ENCODE results near the gene DISP3. TPM values are rescaled to one million over a fixed set of nuclear protein-coding genes. Genes with fewer than 3 reads are reported as not detected.
A peak's percentile ranks its signal among the peaks of the same experiment; 100 is the strongest.

DISP3 gene
- total RNA-seq, 1 experiment from 2014 or later: 1.1 TPM

DNA sequence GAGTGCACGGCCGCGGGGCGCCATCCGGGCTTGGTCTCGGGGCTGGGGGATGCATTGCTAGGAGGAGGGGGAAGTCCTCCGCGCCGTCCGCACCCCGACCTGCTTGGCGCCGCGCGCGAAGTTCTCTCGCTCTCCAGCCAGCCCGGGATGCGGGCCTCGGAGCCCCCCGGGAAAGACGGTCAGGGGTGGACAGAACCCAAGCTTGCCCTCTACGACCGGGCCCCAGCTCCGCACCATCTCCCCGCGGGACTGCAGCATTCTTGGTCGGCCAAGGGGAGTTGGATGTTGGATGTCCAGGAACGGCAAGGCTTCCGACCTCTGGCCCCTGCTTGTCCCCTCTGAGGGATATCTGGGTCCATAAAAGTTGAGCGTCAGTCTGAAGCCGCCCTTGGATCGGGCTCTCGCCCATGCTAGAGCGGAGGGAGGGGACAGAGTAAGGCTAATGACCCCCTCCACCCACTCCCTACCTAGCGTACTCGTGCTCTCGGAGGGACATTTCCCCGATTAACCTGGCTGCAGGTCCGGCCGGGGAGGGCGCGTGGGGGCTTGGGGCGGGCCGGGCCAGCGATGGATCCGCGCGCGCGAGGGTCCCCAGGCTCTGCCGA, 522 bp downstream of the DISP3 start:
- Histone ChIP-seq H3K9me3 (ENCODE audit: control insufficient read depth, insufficient read depth, low read depth, low read length) (no peaks in the 10 kb centered on the region), H3K4me1 (ENCODE audit: control insufficient read depth, insufficient read depth, low read length) (no peaks in the 10 kb centered on the region), H3K27ac (ENCODE audit: low read length) (no peak overlapping the region; the same call in 1 of the 2 replicates), H3K4me3 (ENCODE audit: low read depth in 2 of 2, low read length in 2 of 2) (peak overlapping the region; percentile 61 to 67), H3K36me3 (ENCODE audit: control insufficient read depth, insufficient read depth, low read length) (no peaks in the 10 kb centered on the region), H3K27me3 (ENCODE audit: control insufficient read depth, insufficient read depth, low read length) (peaks cover 10% of the 10 kb centered on the region)
- ChIA-PET POLR2A (no interaction called here), CTCF (interaction anchor here (1.3 kb wide), 1 partner anchor 15 kb away, joined by 4 read pairs; no protein-coding TSS in a partner anchor)
- TF ChIP-seq, protein P1, sequence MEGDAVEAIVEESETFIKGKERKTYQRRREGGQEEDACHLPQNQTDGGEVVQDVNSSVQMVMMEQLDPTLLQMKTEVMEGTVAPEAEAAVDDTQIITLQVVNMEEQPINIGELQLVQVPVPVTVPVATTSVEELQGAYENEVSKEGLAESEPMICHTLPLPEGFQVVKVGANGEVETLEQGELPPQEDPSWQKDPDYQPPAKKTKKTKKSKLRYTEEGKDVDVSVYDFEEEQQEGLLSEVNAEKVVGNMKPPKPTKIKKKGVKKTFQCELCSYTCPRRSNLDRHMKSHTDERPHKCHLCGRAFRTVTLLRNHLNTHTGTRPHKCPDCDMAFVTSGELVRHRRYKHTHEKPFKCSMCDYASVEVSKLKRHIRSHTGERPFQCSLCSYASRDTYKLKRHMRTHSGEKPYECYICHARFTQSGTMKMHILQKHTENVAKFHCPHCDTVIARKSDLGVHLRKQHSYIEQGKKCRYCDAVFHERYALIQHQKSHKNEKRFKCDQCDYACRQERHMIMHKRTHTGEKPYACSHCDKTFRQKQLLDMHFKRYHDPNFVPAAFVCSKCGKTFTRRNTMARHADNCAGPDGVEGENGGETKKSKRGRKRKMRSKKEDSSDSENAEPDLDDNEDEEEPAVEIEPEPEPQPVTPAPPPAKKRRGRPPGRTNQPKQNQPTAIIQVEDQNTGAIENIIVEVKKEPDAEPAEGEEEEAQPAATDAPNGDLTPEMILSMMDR (IDR thresholded peaks at IDR 0.05): no peak
- no peak for TF ChIP-seq TCF7L2 (IDR thresholded peaks at IDR 0.05; ENCODE audit: low read depth, low read length)
- TF ChIP-seq, protein P2, sequence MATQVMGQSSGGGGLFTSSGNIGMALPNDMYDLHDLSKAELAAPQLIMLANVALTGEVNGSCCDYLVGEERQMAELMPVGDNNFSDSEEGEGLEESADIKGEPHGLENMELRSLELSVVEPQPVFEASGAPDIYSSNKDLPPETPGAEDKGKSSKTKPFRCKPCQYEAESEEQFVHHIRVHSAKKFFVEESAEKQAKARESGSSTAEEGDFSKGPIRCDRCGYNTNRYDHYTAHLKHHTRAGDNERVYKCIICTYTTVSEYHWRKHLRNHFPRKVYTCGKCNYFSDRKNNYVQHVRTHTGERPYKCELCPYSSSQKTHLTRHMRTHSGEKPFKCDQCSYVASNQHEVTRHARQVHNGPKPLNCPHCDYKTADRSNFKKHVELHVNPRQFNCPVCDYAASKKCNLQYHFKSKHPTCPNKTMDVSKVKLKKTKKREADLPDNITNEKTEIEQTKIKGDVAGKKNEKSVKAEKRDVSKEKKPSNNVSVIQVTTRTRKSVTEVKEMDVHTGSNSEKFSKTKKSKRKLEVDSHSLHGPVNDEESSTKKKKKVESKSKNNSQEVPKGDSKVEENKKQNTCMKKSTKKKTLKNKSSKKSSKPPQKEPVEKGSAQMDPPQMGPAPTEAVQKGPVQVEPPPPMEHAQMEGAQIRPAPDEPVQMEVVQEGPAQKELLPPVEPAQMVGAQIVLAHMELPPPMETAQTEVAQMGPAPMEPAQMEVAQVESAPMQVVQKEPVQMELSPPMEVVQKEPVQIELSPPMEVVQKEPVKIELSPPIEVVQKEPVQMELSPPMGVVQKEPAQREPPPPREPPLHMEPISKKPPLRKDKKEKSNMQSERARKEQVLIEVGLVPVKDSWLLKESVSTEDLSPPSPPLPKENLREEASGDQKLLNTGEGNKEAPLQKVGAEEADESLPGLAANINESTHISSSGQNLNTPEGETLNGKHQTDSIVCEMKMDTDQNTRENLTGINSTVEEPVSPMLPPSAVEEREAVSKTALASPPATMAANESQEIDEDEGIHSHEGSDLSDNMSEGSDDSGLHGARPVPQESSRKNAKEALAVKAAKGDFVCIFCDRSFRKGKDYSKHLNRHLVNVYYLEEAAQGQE (IDR thresholded peaks at IDR 0.05; ENCODE audit: insufficient read depth in 1 of 2, low read depth in 2 of 2, low read length in 1 of 2): no peak; a peak in 1 of 4 replicates
- TF ChIP-seq SIN3A (IDR thresholded peaks at IDR 0.05; ENCODE audit: borderline replicate concordance, insufficient read depth, low read depth, low read length): no peak
- TF ChIP-seq POLR2AphosphoS5 (IDR thresholded peaks at IDR 0.05; ENCODE audit: low read depth, low read length): no peak
- BruUV-seq (replicated peaks): no TSS peak
- intact Hi-C loops (cut with micrococcal nuclease; ENCODE audit: unreplicated experiment): loop anchor here (10.0 kb wide), 1 partner anchor 145 kb away; no protein-coding TSS in a partner anchor
- in situ Hi-C loops (cut with HindIII; ENCODE audit: low pct_unique_long_range_greater_than_20kb, low sequenced_read_pairs): no loop called here
- ATAC-seq: no peak; the same call in 1 of the 2 replicates
- no peak for DNase-seq (ENCODE audit: low read depth, low spot score)

DNA sequence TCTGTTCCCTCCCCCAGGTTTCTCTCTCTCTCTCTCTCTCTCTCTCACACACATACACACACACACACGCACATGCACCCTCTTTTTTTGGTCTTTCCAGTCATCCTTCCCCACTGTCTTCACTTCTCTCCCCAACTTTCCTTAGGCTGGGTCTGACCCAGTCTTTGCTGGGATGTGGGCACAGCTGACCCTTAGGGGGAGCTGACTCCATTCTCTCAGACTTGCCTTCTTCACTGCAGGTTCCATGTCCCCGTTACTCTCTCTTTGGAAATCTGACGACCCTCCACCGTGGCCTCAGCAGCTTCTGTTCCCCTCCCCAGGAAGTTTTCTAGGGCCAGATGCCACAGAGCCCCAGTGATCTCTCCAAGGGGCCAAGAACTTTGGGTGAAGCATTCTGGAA, 2.1 kb downstream of the DISP3 start:
- ATAC-seq: no peak
- intact Hi-C loops (cut with micrococcal nuclease; ENCODE audit: unreplicated experiment): no loop called here

More for the DNA sequence above, 2.1 kb downstream of the DISP3 start:
- no peak overlapping the region for H3K4me3 ChIP-seq (ENCODE audit: low read depth in 2 of 2, low read length in 2 of 2)
- POLR2A ChIA-PET: no interaction called here
- TF ChIP-seq SIN3A (IDR thresholded peaks at IDR 0.05; ENCODE audit: borderline replicate concordance, insufficient read depth, low read depth, low read length) (no peak), TCF7L2 (IDR thresholded peaks at IDR 0.05; ENCODE audit: low read depth, low read length) (no peak), POLR2AphosphoS5 (IDR thresholded peaks at IDR 0.05; ENCODE audit: low read depth, low read length) (no peak)
- TF ChIP-seq, protein P1 (IDR thresholded peaks at IDR 0.05): no peak
- TF ChIP-seq, protein P2 (IDR thresholded peaks at IDR 0.05; ENCODE audit: insufficient read depth in 1 of 2, low read depth in 2 of 2, low read length in 1 of 2): no peak
- no peaks in the 10 kb centered on the region for H3K9me3 ChIP-seq (ENCODE audit: control insufficient read depth, insufficient read depth, low read depth, low read length)
- in situ Hi-C loops (cut with HindIII; ENCODE audit: low pct_unique_long_range_greater_than_20kb, low sequenced_read_pairs): no loop called here
- TSS peak; percentile 67 for BruUV-seq (replicated peaks)
- no peak overlapping the region for H3K27ac ChIP-seq (ENCODE audit: low read length)
- H3K36me3 ChIP-seq (ENCODE audit: control insufficient read depth, insufficient read depth, low read length): no peaks in the 10 kb centered on the region
- no peaks in the 10 kb centered on the region for H3K4me1 ChIP-seq (ENCODE audit: control insufficient read depth, insufficient read depth, low read length)
- CTCF ChIA-PET: no interaction called here
- H3K27me3 ChIP-seq (ENCODE audit: control insufficient read depth, insufficient read depth, low read length): peaks cover 15% of the 10 kb centered on the region
- DNase-seq (ENCODE audit: low read depth, low spot score): no peak
